Heart left ventricle (tissue), 13 donors: ENCODE measurements around the gene MUC6.

Source experiments
- CTCF ChIP-seq, 12 donors: fragments of 200-600 bp; sonication (generic) in 4 of 12; IDR thresholded peaks; one replicate each; pipeline versions ENCODE4 v1.5.0 to v1.8.0; 2018 to 2022; ENCODE audit warnings: antibody characterized with exemption in 12 of 12, mild to moderate bottlenecking in 5 of 12
- POLR2A ChIP-seq, 2 donors: fragments of 450-650 bp; IDR thresholded peaks; one replicate each; pipeline ENCODE4 v1.6.1; 2017; ENCODE audit warnings: antibody characterized with exemption in 2 of 2, mild to moderate bottlenecking in 2 of 2, moderate library complexity in 2 of 2
- donor health status: ischemic (EF 13 %, LVEDD 7.1; RV severe dilation, severe dysfunction).
- donor health status: DM: no; HTN: yes; CAD: no.
- donor health status: DM: no; HTN: no; CAD: no.
- donor health status: ischemic (EF 25% LVEDD 6.9; RV normal size, moderate dysfunction).
- donor health status: ischemic (EF 25% LVEDD 5.7; RV mildly dilated, moderate dysfunction).
- donor health status: ischemic (EF 35%, LVEDD 5.7; RV mildly dilated, moderate dysfunction).
- donor health status: nonischemic (EF 11% LVEDD 7.7; RV severe dilation, severe dysfunction).
- donor health status: DM: yes; HTN: yes; CAD: no.
- donor health status: PGD.
- donor health status: ischemic (EF 29% LVEDD 5.4; RV normal size, mild dysfunction).
- donor health status: nonischemic (EF 23%, LVEDD 6.1; RV moderate dilation, normal function).

DNA sequence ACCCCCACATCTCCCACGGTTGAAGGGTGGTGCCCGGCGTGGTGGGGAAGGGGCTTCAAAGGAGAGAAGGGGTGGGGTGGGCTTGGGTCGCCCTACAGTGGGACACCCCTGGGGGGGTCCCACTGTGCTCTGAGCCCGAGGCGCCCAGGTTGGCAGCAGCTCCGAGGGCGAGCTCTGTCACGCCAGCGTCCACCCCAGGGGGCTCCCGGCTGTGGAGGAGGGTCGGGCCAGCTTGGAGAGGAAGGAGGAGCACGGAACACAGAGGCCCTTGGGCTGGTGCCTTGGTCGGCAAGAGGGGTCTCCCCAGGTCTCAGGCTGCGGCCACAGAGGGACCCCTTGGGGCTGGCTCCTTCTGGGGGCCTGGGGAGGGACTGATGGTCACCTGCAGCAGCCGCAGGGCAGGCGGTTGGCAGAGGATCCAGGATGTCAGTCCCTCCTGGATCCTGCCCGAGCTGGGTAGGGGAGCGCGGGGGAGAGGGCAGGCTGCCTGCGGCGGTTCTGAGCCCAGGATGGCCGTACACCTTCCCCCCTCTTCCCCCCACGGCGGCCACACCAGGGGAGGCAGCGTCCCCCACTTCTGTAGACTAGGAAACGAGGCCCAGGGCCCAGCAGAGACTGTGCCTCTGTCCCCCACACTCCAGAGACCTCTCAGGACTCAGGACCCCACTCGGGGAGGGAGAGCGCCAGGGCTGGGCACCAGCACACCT is 788 bp downstream of the MUC6 start:
- TF ChIP-seq CTCF (IDR thresholded peaks at IDR 0.05): no peak
- no peak for TF ChIP-seq POLR2A (IDR thresholded peaks at IDR 0.05)
